Daoy (cell line): ENCODE measurements around the gene PPP1R13L. TPM values are rescaled to one million over a fixed set of nuclear protein-coding genes. Genes with fewer than 3 reads are reported as not detected.
"Not testable (repeated sequence)": the region's sequence is repeated elsewhere in the genome, so short reads cannot be mapped to it uniquely, and the experiment has no call there.

Experiments used
- DNase-seq: peaks from one replicate; pipeline ENCODE4 v3.0.0-alpha.2; 2015; ENCODE audit warnings: low read depth
- total RNA-seq: library from RNA; depleted of rRNA; stranded (reverse); fragments of >200 nt; shearing (Covaris generic); gene quantifications from 2 replicates; pipeline ENCODE4 v1.2.3, GENCODE V29; 2014

The PPP1R13L gene
- total RNA-seq, 1 experiment from 2014 or later = 3.7 TPM

DNA sequence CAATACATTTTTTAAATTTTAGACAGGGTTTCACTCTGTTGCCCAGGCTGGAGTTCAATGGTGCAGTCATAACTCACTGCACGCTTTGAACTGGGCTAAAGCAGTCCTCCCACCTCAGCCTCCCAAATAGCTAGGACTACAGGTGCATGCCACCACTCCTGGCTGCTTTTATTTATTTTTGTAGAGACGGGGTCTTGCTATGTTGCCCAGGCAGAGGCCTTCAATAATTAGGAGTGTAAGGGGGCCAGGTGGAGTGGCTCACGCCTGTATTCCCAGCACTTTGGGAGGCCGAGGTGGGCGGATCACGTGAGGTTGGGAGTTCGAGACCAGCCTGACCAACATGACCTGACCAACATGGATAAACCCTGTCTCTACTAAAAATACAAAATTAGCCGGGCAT lies 27.7 kb upstream of the PPP1R13L start:
- DNase-seq = not testable (repeated sequence)

DNA sequence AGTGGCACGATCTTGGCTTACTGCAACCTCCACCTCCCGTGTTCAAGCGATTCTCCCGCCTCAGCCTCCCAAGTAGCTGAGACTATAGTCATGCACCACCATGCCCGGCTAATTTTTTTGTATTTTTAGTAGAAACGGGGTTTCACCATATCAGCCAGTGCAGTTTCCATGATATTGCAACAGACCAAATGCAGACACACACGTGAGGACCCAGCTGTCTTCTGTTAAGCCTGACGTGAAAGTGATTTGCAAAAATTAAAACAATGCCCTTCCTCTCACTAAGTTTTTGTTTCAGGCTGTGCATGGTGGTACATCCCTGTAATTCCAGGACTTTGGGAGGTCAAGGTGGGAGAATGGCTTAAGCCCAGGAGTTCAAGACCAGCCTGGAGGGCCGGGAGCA lies 26.1 kb upstream of the PPP1R13L start:
- not testable (repeated sequence) for DNase-seq

- not testable (repeated sequence) for DNase-seq
Measured at GRCh38 chr19:45429896-45430295, 25.0 kb upstream of the PPP1R13L start.

- peak; percentile 53 for DNase-seq
Measured at GRCh38 chr19:45428384-45429231, 23.7 kb upstream of the PPP1R13L start.

DNA sequence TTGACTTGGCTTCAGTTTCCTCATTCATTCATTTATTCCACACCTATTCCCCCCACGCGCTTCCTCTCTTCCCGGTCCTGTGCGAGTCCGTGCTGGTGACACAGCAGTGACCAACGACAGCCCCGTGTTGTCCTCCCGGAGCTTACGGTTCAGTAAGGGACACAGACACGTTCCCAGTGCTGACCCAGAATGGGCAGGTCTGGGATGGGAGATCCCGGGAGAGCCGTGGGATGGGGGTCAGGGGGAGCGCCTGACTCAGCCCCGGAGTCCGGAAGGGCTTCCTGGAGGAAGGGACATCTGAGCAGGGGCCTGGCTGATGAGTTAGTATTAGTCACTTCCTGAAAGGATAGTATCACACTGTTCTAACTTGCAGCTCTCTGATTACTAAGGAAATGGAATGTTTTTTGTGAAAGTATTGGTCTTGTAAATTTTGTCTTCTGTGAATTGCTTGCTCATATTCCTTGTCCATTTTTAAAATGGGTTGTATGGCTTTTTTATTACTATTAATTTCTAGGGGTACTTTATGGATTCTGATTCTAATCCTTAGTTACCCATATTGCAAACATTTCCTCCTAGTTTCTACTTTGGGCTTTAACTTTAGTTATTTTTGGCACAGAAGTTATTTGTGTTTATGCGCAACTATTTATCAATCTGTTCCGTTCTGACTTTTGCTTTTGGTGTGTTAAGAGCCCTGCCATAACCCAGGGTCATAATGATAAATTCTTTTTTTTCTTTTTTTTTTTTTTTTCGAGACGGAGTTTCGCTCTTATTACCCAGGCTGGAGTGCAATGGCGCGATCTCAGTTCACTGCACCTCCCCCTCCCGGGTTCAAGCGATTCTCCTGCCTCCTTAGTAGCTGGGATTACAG lies 19.6 kb upstream of the PPP1R13L start:
- peak; percentile 98 for DNase-seq

DNA sequence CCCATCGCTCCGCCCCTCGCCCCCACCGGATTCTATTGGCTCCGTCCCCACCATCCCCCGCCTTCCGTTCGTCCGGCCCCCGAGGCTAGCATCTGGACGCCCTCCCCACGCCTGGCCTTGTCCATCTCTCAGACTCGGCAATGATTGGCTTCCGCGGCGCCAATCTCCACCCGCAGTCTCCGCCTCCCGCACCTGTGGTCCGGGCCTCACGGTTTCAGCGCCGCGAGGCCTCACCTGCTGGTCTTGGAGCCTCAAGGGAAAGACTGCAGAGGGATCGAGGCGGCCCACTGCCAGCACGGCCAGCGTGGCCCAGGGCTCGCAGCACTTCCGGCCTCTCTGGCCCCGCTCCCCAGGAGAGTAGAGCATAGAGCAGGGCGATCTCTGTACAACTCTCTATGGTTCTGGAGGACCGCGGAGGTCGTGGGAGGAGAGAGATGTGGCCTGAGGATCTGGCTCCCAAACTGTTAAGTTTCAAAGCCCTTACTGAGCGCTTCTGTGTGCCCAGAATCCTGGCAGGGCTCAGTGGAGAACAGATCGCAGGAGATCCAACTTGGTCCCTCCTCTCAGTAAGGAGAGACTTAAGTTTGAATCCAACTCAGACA lies 18.8 kb upstream of the PPP1R13L start, which contains the start of gene ERCC1:
TSS of gene ERCC1 (minus strand) at position 329 of the 602 bp plus-strand sequence. CDS start 543 bp downstream, outside the sequence.
- peak; percentile 99 for DNase-seq

DNA sequence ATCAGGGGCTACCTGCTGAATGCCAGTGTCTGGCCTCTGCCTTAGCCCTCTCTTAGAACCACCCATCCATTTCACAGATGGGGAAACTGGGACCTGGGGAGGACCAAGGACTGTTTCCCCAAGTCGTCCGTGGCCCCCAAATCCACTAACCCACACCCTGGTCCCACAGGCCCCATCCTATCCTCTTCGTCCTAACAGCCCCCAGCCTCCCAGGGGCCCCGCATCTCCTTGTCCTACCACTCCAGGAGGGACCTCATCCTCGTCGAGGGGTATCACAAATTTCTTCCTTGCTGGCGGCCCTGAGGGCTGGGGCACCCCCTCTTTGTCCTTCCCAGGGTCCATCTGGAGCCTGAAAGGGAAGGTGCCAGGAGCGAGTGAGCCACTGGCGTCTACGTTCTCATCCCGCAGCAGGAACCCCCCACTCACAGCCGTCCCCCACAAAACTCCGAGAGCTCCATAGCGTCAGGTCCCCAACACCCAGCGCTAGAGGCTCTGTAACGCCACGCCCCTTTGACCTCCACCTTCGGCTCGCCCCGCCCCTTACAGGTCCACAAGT lies 18.2 kb upstream of the PPP1R13L start:
- no peak for DNase-seq

GRCh38 chr19:45421947-45422498 lies 17.2 kb upstream of the PPP1R13L start:
- no peak for DNase-seq

- no peak for DNase-seq
Measured at GRCh38 chr19:45420871-45421270, 16.0 kb upstream of the PPP1R13L start.

- DNase-seq = no peak
Measured at GRCh38 chr19:45420356-45420755, 15.5 kb upstream of the PPP1R13L start.

GRCh38 chr19:45419895-45420294 lies 15.0 kb upstream of the PPP1R13L start:
- DNase-seq = no peak

GRCh38 chr19:45419396-45419795 lies 14.5 kb upstream of the PPP1R13L start:
- DNase-seq = no peak

DNA sequence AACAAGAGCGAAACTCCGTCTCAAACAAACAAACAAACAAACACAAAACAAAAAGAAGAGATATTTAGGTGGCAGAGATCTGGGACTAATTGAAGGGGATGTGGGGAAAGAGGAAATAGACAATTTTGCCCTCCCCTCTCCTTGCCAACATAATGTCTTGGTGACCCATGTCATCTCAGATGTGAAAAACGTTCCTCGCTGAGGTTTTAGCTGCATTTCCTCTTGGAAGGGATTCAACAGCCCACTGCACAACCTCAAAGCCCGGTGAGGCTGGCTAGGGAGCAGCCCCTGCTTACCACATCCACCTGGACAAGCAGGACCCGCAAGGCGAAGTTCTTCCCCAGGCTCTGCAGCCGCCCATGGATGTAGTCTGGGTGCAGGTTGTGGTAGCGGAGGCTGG lies 13.9 kb upstream of the PPP1R13L start:
- no peak for DNase-seq

GRCh38 chr19:45417151-45417550 lies 12.3 kb upstream of the PPP1R13L start:
- DNase-seq = no peak

- DNase-seq = no peak
Measured at GRCh38 chr19:45414468-45414867, 9.6 kb upstream of the PPP1R13L start.

DNA sequence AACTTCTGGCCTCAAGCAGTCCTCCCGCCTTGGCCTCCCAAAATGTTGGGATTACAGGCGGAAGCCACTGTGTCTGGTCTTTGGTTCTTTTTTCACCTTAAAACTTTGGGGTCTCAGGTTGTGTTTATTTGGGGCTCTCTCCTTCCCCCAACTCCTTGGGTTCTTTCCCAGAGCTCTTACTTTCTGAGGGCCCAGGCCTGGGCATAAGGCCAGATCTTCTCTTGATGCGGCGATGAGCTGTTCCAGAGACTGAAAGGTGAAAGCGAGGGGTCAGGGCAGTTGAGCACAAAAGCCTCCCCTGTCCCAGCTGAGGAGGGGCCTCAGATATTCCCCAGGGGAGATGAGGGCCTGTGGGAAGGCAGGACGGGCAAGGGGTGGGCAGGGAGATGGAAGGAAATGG lies 8.6 kb upstream of the PPP1R13L start:
- no peak for DNase-seq

- DNase-seq = not testable (repeated sequence)
Measured at GRCh38 chr19:45410330-45410729, 5.5 kb upstream of the PPP1R13L start.

- no peak for DNase-seq
Measured at GRCh38 chr19:45409557-45409920, 4.7 kb upstream of the PPP1R13L start.

DNA sequence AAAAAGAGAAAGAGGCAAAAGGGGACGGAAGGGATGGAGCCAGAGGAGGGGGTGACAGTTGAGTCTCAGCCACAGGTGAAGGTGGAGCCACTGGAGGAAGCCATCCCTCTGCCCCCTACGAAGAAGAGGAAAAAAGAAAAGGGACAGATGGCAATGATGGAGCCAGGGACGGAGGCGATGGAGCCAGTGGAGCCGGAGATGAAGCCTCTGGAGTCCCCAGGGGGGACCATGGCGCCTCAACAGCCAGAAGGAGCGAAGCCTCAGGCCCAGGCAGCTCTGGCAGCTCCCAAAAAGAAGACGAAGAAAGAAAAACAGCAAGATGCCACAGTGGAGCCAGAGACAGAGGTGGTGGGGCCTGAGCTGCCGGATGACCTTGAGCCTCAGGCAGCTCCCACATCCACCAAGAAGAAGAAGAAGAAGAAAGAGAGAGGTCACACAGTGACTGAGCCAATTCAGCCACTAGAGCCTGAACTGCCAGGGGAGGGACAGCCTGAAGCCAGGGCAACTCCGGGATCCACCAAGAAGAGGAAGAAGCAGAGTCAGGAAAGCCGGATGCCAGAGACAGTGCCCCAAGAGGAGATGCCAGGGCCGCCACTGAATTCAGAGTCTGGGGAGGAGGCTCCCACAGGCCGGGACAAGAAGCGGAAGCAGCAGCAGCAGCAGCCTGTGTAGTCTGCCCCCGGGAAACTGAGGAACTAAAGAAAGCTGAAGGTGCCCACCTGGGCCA lies 4.1 kb upstream of the PPP1R13L start:
- DNase-seq = no peak

- DNase-seq = no peak
Measured at GRCh38 chr19:45408121-45408520, 3.3 kb upstream of the PPP1R13L start.

GRCh38 chr19:45407585-45407984 lies 2.7 kb upstream of the PPP1R13L start:
- not testable (repeated sequence) for DNase-seq
